Tongue (tissue), 2 donors: ENCODE measurements around the gene JMJD6. TPM values are rescaled to one million over a fixed set of nuclear protein-coding genes. Genes with fewer than 3 reads are reported as not detected.
"Not testable (repeated sequence)": the region's sequence is repeated elsewhere in the genome, so short reads cannot be mapped to it uniquely, and the experiment has no call there.

Experiments
- DNase-seq: peaks from one replicate; pipeline ENCODE4 v3.0.0-alpha.2; 2015
- total RNA-seq: library from RNA; depleted of rRNA; stranded (reverse); fragments of >200 nt; gene quantifications from one replicate; pipeline ENCODE4 v1.2.3, GENCODE V29; 2014

Gene JMJD6
- total RNA-seq, 1 donor from 2014 or later: 23.0 TPM

DNA sequence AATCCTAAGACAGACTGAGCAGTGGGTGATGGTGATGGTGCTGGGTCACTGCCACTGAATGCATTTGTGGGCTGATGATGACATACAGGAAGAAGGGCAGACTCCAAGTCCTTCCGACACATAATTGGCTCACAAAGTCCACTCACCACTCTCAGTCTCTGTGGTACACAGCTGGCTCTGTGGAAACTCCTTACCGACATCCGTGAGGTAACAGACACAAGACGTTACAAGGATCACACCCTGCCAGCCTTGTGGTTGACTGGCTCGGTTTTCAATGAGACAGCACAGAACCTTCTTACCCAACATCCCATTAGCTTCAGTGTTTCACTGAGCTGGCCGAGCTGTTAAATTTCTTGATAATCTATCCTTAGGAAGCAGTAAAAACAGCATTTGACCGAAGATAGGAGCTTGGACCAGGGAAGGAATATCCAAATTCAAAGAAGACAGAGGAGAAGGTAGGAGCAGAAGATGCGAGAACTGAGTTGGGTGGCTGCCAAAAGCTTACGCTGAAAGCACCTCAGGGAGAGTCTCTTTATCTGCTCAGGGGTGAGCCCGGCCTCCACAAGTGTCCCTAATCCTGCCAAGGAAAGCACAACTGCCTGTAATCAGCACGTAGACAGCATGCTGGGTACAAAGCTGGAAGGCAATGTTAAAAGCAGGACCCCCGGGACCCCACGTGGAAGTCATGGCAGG, 10.1 kb downstream of the JMJD6 start:
- DNase-seq: no peak

DNA sequence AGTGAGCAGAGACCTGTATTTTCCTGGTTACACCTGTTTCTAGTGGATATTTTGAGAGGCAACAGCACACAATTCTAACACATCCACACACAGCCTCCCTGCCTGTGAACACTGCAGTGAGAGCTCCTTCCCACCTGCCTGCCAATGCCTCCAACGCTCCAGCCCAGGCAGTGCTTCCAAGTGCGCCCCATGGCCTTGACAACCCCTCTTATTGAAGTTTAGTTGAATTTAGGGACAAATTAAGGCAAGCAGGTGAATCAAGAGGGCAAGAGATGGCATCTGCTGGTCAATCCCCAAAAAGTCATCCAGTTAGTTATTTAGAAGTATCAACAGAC, 10.9 kb downstream of the JMJD6 start:
- DNase-seq: no peak

DNA sequence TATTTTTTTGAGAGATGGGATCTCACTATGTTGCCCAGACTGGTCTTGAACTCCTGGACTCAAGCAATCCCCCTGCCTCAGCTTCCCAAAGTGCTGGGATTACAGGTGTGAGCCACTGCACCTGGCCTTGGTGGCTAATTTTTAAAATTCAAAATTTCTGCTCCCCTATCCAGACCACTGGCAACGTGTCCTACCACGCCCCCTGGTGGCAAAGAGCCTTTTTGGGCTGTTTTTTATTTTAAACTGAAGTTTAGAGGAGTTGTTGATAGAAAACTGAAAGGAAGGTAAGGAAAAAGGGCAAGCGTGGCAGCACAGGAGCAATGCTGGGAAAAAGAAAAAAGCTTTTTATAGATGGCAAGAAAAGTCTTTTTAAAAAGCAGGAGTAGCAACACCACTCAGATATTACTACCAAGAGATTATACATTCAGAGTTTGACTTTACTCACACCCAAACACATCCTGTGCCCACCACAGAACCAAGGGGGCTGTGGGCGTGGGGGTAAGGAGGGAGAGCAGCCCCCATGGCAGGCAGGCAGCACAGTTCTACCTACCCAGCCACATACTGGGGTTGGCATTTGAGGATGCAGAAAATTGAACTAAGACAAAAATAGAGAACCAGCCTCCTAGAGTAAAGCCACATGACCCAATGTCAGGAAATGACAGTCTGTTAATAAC, 11.4 kb downstream of the JMJD6 start:
- DNase-seq: peak; percentile 82

DNA sequence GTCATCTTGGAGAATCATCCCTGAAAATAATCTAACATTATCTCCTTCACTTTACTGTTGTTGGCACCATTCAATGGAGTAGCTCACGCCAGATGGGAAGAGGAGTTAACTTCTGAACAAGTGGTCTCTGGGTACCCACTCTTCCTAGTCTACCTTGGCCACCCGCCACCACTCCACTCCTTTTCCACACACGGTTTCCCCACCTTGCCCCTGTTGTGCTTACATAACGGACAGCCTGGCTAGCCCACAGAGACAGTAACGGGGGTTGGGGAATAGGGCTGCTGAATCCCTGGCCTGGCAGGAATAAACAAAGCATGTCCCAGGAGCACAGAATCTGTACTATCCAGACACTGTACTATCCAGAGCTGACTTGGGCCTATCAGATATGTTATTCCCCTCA, 12.1 kb downstream of the JMJD6 start:
- no peak for DNase-seq

DNA sequence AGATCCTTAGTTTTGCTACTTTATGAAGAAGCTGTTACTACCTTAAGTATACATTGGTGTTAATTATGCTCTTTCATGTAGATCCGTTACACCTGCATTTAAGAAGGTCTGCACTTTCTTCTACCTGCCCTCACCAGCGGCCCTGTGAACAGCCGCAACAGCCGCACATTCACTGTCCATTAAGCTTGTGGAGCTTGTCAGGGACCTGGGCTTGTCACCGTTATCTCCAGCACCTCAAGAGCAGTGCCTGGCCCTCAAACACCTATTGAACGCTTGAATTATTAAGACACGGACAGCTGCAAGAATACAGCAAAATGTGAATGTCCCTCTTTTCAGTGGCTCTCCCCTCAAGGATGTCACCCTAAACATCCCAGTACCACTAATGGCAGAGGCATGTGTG, 12.6 kb downstream of the JMJD6 start:
- DNase-seq: no peak

DNA sequence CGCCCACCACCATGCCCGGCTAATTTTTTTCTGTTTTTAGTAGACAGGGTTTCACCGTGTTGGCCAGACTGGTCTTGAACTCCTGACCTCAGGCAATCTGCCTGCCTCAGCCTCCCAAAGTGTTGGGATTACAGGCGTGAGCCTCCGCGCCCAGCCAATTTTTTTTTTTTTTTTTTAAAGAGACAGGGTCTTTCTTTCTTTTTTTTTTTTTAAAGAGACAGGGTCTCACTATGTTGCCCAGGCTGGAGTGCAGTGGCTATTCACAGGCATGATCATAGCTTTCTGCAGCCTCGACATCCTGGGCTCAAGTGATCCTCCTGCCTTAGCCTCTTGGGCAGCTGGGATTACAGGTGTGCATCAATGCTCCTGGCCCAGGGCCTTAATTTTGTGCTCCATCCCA, 14.1 kb downstream of the JMJD6 start:
- DNase-seq: not testable (repeated sequence)

DNA sequence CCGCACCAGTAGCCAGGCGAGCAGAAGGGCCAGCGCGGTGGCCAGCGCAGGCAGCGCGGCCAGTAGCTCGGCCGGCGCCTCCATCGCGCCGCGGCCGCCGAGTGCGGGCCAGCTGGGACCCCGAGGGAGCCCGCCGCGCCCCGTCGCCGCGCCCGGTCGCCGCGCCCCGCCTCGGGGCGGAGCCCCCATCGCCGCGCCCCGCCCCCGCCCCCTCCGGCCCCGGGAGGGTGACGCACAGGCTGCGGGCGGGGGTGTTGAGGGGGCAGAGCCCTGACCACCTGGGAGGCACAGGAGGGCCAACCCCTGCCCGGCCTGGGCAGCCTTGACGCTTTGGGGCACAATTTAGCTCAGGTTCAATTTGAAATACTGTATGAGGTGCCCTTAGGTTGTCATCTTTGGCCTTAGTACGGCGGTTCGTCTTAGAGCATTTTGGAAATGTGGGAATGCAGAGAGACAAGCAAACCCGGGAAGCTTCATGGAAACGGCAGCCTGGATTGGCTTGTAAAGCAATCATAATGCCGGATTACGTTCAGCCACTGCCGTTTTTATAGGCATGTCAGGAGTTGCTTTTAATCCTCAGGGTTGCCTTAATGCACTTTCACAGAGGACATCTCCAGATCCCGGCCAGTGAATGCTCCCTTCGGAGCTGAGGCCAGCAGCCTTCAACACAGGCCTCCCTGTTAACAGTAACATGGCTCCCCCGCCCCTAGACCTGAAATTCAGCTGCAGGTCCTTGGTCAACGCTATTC, 15.4 kb downstream of the JMJD6 start, which contains the start of gene MXRA7:
TSS of gene MXRA7 (minus strand) at position 103 of the 749 bp plus-strand sequence. CDS start at position 84, 19 bp downstream.
- DNase-seq: peak; percentile 84

DNA sequence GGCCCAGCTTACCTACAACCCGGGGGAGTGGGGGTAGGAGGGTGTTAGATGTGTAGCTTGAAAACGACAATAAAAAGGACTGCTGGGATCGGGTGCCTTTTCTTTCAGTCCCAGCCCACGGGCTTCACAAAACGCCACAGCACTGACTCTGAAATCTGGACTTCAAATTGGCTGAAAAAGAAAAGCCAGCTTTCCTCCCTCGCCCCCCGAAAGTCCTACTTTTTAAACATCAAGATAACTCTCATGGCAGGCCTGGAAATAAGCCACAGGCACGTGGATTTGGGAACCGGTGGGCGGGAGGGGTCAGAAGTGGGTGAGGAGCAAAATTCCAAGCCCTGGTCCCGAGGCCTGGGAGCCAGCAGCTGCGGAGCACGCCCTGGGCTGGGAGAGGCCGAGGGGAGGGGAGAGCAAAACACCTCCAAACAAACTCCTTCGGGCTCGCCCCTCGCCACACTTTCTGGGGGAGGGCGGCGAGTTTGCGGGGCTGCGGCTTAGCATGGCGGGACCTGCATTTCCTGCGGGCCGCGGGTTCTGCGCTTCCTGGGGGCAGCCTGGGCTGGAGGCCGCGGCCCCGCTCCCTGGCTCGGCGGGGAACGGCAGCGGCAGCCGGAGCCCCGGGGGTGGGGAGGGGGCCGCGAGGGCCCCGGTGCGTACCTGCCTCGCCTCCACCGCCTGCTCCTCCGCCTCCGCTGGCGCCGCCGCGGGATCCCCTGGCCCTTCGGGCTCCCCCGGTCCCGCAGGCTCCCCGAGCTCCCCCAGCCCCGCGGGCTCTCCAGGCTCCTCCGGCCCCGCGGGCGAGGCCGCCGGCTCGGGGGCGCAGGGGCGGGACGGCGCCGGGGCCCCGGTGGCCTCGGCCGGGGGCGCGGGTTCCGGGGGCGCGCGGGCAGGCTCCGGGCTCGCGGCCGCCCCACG, 16.2 kb downstream of the JMJD6 start:
- peak; percentile 58 for DNase-seq

DNA sequence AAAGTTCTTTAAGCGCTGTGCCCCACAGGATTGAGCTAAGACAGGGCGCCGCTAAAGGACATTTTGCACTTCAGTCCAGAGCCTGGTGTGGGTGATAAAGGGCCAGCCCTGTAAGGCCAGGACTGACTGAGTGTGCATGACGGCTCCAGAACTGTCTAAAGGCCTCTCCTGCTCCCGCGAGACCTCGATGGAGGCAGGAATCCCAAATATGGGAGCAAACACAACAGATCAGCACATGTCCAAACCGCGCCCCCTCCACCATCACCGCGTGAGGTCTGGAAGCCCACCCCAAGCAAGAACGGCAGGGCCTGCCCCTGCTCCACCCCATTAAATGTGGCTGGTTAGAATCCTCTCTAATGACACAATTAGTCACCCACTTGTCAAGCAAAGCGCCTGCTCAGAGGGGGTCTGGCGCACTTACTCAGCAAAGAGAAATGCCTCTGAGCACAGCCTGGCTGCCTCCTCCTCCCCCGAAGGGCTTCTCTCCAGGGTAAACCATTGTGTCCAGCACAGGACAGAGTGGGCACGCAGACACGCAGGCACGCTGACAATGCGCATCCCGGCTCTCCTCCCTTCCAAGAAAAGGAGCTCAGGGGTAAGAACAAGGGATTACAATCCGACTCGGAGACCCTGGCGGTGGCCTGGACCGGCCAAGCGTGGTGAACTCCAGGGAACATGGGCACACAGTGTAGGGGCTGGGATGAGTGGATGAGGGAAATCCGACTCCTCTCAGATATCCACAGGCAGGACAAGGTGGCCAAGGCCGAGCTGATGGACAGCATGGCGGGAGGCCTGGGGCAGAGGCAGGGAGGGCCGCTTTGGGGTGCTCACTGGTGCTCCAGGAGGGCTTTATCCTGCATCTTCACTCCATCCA, 17.1 kb downstream of the JMJD6 start:
- peak; percentile 86 for DNase-seq

DNA sequence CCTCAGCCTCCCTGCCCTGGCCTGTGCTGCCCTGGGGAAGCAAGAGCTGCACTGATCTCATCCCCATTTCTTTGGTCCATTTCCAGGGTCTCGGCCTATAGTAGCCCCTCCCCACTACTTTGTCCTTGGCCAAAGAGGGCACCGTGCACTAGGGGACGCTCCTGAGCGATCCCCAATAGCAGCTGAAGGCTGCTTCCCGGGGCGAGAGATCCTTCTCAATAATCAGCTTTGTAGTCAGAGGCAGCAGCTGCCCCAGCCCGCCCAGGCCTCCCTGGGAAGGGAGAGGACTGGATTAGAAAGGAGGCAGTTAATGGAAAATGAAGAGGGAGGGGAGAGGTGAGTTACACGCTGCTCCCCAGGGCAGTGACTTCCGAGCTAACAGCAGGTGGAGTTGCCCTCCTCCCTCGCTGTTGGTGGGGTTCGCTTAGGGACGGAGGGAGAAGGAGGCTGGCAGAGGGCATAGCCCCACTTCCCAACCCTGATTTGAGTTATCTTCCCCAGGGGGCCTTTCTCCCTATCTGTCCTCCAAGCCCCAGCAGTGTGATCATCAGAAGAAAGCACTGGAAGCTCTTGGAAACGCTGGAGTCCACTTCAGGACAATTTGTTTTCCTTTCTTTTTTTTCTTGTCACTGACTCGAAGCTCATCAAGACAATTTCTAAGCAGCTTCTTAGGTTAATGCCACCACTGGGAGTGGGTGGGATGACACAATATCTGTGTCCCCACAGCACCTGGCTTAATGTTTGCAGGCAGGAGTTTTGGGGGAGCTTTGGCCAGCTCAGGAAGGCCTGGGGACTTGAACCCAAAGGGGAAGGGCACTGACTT, 18.2 kb downstream of the JMJD6 start:
- peak; percentile 83 for DNase-seq

DNA sequence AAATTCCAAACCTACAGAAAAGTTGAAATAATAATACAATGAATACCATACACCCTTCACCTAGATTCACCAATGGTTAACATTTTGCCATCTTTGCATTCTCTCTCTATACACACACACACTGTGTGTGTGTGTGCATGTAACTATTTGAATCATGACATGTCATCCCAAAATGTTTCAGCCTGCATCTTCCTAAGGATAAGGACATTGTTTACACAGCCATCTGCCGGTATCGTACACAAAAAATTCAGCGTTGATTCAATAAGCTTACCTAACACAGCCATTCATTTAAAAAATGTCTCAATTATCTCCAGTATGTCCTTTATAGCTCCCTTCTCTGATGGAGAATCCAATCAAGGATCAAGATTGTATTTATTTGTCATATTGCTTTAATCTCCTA, 19.6 kb downstream of the JMJD6 start:
- DNase-seq: no peak

DNA sequence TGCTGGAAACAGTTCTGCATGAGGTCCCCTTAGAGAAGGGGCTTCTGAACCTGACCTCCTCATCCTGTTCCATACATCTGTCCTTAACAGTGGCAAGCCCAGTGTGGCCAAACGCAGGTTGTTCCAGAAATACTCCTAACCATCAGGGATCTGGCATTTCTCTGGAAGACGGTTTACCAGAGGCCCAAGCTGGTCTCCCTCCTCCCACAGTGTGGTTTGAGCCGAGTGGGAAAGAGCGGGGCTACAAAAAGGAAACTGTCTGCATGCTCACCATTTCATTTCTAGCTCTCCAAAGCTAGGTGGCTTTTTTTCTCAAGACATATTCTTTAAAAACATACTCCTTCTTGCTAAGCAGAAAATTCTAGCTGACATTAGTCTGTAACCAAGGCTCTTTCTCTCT, 21.6 kb downstream of the JMJD6 start:
- no peak for DNase-seq

DNA sequence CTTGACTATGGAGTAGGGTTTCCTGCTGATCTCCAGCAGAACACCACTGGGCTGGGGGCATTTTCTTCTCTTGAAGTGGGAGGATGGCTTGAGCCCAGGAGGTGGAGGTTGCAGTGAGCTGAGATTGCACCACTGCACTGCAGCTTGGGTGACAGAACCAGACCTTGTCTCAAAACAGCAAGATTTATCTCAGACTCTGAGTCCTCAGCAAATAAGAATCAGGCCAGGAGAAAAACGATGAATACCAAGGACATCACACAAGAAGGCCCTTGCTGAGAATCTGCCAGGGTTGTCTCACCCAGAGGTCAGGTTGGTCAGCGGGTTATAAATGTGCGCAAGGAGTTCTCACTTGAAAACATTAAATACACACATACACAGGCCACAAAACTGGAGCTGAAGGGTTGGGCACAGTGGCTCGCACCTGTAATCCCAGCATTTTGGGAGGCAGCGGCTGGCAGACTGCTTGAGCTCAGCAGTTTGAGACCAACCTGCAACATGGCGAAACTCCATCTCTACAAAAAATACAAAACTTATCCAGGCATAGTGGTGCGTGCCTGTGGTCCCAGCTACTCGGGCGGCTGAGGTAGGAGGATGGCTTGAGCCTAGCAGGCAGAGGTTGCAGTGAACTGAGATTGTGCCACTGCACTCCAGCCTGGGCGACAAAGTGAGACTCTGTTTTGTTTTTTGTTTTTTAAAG, 23.3 kb downstream of the JMJD6 start:
- no peak for DNase-seq

DNA sequence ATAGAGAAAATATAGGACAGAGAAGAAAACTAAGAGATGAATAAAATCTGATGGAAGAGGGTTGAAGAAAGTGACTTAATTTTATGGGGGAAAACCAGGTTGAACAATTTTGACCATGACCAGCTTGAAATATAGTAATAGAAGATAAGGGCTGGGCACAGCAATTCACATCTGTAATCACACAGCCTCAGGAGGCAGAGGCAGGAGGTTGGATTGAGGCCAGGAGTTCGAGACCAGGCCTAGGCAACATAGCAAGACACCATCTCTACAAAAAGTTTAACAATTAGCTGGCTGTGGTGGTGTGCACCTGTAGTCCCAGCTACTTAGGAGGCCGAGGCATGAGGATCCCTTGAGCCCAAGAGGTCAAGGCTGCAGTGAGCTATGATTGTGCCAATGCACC, 24.3 kb downstream of the JMJD6 start:
- no peak for DNase-seq

DNA sequence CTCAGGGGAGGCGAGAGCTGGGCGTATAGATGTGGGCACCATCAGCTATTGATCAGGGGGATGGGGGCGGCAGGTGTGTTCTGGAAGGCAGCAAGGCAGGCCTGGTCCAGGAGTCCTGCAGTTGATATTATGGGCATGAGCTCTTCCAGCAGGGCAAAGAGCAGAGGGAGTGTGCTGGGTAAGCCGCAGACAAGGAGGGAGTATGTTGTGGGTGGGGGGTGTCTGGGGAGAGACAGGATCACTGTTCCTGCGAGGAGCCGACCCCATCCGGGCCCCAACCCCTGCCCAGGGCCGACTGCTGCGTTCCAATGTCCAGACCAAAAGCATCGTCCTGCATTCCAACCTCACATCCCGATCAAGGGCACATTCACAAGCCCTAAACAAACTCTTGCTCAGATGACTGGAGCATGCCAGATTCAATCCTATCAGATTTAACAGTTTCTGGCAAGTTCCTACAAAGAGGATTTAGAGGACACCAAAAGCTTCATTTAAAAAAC, 24.9 kb downstream of the JMJD6 start:
- no peak for DNase-seq

DNA sequence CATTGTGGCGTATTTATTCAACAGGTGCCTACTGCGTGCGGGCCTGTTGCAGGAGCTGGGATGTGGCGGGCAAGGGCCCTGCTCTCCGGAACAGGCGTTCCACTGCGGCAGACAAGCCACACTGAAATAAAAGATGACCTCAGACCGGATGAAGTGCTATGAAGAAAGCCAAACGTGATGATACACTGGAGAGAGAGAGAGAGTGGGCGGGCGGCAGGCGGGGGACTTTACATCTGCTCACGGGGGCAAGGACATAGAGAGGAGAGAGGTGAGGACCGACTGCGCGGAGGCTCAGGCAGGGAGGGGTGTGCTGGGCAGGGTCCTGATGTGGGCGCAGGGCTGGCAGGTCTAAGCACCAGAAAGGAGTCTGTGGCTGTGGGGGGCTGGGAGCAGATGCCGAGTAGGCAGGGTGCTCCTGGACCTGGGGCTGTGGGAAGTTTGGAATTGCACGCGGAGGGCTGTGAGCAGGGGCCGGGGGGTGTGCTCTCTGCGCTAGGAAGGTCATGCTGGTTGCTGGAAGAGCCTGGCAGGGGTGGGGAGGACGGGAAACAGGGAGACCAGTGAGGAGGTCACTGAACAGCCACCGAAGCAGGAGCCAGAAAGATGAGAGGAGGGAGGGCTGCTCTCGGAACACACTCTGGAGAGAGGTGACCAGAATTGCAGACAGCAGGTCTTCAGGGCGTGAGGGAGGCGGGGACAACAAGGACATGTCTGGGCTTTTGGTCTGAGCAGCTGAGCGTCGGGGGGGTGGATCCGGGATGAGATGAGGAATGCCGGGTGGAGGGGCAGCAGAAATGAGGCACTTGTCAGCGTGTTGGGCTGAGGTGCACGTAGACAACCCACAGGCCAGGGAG, 25.6 kb downstream of the JMJD6 start:
- peak; percentile 89 for DNase-seq

DNA sequence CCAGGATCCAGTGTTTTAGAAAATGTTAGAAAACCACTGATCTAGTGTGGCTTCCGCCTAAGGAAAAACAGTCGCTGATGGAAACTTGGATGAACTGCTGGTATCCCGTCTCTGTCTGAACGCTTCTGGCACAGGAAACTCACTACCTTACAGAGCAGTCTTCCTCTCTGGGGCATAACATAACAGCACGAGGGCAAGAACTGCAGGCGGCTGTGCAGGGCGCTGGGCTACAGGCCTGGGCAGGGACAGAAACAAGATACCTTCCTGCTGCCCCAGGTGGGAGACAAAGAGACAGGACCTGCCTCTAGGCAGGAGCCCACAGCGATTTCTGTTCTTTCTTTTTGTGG, 26.2 kb downstream of the JMJD6 start:
- DNase-seq: no peak

DNA sequence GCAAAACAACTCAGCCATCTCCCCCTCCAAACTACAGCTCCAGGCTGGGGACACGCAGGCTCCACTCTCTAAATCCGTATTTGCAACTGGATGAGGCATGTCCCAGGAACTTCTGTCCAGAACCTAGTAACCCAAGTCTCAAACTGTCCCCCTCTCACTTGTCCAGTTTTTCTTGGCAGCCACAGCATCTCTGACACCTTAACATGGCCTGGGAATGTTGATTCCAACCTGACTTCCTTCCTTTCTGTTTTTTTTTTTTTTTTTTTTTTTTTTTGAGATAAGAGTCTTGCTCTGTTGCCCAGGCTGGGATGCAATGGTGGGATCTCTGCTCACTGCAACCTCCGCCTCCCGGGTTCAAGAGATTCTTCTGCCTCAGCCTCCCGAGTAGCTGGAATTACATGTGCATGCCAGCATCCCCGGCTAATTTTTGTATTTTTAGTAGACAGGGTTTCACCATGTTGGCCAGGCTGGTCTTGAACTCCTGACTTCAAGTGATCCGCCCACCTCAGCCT, 27.9 kb downstream of the JMJD6 start:
- DNase-seq: not testable (repeated sequence)
